Stimulated activated CD8-positive, alpha-beta memory T cell treated with anti-CD3 and anti-CD28 coated beads, Interleukin-4, amount 100 ng/mL, for 24 hours (primary cell): Measurements from ENCODE around the gene MAPK7.

ENCODE experiments used
- DNase-seq: peaks from one replicate; pipeline ENCODE4 v3.0.0-alpha.2; 2020; ENCODE audit warnings: low read depth

Gene MAPK7

DNA sequence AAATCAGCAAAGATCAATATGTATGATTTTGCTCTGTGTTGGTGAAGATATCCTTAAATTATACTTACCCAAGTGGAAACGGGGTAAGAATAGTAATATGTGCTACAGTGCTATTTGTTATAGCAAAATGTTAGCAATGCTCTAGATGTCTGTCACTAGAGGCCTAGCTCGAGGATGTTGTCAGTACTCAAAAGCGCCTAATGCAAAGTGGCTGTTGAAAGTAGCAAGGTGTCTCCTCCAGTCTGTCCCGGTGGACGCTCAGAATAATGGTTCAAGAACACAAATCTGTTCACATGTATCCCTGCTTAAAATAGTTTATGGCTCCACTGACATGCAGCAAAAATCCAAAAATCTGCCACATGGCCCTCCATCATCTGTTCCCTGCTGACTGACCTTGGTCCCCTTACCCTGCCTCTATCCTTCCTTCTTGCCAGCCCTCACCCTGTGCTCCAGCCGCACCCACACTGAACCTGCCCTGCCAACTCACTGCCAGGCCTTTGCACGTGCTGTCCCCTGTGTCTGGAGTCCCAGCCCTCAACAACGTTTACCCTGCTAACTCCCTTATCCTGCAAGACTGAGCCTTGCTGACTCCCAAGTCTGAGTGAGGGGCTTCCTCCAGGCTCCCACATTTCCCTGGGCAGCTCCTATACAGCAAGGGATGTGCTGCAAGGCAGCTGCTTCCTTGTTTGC is 23.2 kb downstream of the MAPK7 start:
- DNase-seq: no peak

DNA sequence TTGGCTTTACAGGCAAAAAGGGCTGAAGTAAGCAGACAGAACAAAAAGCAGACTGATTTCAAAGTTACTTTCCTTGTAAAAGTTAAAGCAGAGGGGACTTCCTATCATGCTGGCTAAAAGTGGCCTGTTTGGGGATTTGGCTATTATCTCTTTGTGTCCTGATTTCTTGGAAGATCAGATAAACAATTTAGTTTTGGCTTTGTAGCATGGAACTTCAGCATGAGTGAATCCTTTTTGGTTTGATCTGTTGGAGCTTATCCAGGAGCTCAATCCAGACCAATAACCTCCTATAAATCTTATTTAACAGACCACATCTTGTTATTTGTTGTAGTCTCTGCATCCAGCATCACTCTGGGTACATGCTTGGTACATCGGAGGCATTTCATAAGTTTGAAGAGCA is 23.9 kb downstream of the MAPK7 start:
- no peak for DNase-seq

DNA sequence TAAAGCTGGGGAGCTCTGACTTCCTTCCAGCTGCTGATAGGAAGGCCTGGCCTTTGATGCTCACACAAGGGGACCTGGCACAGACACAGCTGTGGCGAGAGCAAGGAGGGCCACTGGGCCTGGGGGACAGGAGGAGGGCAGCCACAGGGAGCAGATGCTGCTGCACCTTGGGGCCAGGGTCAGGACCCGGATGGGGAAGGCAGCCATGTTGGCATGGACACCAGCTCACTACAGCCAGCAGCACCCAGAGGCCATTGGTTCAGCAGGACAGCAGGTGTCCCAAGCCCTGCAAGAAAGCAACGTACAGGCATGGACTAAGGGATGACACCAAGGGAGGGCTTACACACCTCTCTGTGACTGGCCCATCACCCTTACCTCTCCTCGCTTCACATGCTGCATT is 24.7 kb downstream of the MAPK7 start:
- no peak for DNase-seq

GRCh38 chr17:19404264-19404663 is 26.0 kb downstream of the MAPK7 start:
- DNase-seq: no peak

- no peak for DNase-seq
These were observed 26.8 kb downstream of the MAPK7 start for GRCh38 chr17:19405114-19405513.

DNA sequence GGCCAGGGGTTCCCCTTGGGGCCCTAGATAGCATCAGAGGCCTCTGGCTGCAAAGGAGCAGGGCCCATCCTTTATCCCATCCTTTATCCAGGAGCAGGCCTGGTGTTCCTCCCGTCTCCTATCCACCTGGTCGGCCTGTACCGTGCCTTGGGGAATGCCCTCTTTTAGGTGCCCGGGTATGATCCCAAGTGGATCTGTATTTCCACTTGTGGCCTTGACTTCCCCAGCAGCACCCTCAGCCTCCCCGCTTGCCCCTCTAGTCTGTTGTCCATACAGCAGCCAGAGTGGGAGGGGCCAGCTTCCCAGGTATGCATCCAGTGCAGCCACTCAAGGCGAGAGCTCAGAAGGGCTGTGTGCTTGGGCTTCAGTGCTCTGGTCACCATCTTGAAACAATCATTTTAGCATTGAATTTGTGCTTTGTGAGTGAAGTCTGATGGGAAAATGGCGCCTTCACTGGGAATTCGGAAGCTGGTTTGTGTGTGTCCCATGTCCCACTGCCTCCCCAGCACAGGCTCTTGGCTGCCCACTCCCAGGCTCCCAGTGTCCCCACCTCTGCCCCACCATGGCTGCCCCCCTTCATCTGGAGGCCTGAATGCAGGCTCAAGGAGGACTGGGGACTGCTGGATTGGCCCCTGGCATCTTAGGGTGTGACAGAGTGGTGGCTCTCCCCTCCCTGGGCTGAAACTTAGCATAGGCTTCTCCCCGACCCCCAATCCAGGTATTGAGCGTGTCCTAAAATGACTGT is 29.5 kb downstream of the MAPK7 start:
- no peak for DNase-seq

- no peak for DNase-seq
These were observed 30.0 kb downstream of the MAPK7 start for GRCh38 chr17:19408346-19408710.

DNA sequence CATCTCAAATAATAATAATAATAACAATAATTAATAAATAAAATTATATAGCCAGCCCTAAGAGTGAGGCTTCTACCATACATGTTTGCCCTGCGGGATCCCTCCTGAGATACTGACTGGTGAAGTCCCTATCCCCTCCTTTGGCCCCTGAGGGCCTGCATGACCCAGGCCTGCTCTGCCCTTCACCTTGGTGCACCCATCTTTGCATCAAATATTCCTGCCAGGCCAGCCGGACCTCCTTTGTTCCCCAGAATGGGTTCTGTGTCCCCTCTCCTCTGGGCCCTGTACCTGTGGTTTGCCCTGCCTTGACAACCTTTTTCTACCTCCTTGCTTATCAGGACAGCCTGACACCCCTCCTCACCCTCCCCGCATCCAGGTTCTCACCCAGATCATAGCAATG is 30.8 kb downstream of the MAPK7 start:
- DNase-seq: no peak

DNA sequence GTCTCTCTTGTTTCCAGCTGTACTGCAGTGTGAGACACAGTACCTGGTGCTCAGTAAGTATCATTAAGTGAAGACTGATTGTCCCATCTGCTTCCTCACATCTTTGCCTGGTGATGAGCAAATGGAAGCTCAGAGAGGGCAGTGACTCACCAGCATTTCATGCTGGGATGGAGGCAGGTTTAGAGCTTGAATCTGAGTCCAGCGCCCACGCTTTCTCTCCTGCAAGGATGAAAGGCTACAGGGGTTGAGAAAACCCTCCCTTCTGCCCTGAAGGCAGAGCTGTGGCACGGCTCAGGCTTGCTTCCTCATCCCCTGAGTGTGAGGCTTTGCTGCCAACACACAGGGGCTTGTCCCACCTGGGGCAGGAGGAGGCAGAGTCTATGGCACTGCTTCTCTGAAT is 31.2 kb downstream of the MAPK7 start:
- no peak for DNase-seq

DNA sequence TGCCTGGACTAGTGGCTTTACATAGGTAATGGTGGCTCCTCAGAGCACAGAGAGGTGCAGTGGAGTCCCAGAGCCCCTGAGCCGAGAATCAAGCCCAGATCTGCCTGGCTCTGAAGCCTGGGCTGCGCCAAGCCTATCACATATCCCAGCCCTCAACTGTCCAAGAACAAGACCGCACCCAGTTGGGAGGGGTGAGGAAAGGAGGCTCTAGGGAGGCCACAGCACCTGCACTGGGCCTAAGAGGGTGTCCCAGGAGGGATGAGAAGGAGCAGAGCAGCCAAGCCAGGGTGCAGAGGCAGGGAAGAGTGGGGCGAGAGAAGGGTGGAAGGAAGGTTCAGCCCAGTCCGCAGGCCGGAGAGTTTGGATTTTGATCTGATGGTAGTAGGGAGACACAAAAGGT is 31.8 kb downstream of the MAPK7 start:
- no peak for DNase-seq

DNA sequence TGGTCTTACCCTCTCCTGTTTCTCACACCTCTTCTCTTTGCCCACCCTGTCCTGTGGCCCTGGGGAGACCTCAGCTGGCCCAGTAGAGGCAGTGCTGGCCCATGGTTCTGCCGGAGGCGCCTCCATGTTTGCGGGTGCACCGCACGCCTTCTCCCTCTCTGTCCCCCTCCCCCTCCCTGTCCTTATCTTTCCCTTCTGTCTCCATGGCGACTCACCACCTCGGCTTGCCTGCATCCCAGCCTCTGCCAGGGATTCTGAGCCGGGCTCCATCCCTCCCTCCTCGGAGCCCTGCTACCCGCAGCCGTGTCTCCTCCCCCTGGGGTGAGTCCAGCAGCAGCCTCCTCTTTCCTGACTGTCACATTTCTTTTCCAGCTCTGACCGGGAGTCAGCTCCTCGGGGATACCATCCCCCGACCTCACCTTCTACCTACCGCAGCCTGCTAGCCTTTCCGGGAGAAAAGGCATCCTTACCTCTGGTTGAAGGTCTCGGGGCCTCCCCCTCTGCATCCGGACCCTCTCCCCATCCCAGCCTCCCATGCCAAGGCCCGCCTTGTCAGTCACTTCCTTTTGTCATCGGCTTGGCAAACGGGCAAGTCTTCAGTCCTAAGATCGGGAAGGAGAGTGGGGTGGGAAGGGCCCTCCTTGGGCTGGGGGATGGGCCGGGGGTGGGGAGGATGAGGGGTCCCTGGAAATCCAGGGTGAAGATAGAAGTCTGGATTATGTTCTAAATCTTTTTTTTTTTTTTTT is 32.8 kb downstream of the MAPK7 start, which contains the start of gene RNF112:
Gene RNF112, plus strand, starts transcription at position 358 of the 746 bp plus-strand sequence. Its CDS starts 177 bp downstream, at position 535.
- DNase-seq: no peak

DNA sequence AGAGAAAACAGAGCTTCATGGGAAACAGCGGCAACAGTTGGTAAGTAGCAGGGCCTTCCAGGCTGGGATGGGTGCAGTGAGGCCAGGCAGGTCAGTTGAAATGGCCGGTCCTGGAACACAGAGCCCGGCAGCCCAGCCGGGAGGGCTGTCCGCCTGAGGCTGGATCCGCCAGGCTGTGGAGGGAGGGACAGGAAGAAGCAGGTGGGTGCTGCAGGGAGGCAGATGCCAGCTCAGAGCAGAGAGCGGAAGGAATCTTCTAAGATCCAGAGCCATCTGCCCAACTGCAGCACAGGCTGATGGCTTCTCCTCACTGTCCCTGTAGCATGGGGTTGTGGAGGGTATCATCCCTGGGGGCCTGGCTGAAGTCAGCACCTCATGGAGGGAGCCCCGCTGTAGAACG is 33.3 kb downstream of the MAPK7 start:
- DNase-seq: no peak

DNA sequence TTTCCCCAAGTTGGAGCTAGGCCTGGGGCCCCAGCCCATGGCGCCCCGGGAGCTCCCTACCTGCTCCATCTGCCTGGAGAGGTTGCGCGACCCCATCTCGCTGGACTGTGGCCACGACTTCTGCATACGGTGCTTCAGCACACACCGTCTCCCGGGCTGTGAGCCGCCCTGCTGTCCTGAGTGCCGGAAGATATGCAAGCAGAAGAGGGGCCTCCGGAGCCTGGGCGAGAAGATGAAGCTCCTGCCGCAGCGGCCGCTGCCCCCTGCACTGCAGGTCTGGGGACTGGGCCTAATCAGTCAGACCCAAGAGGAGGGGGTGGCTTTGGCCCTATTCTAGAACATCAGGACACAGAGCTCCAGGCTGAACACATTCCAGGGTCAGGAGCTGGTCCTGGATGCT is 34.2 kb downstream of the MAPK7 start:
- no peak for DNase-seq

GRCh38 chr17:19412984-19413383 is 34.7 kb downstream of the MAPK7 start:
- no peak for DNase-seq

DNA sequence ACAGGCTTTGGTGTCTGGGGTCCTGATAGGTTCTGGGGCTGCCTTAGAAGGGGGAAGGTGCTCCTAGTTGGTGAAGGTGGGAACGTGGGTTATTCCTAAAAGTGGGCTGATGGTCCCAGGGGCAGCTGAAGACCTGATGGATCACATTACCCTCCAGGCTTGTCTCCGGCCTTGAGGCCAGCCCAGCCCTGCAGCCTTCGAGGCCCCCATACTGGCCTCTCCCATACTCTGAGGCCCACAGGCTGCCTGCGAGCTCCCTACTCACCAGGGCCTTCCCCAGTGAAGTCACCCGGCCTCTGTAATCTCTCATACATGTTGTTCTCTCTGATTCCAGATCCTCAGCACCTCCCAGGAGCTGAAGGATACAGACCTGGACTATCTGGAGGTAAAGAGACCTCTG is 35.5 kb downstream of the MAPK7 start:
- no peak for DNase-seq

GRCh38 chr17:19414396-19415280 is 36.3 kb downstream of the MAPK7 start:
- DNase-seq: no peak

DNA sequence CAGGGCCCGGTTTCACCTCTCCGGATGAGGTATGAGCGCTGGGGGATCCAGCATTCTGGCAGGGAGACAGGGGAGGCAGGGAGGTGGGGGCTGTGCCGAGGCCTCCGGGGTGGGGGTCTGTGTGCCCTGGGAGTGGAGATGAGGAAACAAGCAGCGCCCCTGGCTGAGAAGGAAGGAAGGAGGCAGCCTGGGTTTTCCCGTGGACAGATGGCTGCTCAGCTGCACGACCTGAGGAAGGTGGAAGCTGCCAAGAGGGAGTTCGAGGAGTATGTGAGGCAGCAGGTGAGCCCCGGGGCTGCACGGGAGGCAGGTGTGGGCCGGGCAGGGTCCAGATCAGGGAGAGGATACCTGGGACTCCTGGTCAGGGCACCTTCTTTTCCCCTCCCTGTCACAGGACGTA is 37.0 kb downstream of the MAPK7 start:
- DNase-seq: no peak

- no peak for DNase-seq
These were observed 37.8 kb downstream of the MAPK7 start for GRCh38 chr17:19415806-19416775.

DNA sequence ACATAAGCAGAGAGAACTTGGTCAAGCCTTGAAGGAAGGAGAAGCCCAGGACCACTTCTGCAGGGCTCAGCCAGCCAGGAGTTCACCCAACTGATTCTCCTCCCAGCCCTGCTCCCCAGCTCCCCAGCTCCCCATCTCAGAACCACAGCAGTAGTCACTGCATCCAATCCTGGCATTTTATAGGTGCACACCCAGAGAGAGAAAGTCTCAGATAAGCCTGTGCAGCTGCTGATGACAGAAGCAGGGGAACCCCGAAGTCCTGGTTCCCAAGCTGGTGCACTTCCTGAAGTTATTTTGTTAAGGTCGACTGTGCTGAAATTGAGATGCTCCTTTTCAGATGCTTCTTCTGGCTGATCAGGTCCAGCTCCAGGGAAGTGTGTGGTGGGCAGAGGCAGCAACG is 39.3 kb downstream of the MAPK7 start:
- no peak for DNase-seq

DNA sequence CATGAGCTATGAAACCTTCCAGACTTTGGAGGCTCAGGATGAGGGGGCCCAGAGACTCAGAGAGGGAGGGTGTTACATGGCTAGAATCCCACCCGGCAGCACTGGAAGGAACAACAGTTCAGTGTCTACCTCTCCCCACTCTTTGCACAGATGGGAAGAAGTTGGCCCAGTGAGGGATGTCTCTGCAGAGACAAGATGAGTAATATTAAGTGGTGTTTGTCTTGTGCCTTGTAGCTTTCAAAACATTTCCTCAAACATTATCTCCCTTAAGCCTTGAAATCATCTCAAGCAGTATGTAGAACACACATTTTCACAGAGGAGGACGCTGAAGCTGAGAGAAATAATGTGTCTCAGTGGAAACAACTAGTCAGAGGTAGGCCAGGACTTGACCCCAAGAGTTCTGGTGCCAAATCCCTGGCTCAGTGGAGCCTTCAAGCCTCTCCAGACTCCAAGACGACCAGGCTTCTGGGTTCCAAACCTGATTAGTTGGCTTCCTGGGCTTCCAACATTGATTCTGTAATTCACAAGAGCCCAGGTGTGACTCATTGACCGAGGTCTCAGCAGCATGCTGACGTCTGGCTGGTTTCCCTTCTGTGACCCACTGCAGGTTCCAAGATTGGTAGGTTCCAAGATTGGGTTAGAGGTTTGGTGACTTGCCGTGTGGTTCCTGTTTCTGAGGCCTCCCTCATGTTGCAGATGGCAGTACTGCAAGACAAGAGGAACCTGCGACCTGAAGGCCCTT is 40.1 kb downstream of the MAPK7 start:
- DNase-seq: no peak
